IMR-90 (cell line): ENCODE measurements around the gene CACNA1D.
A peak's percentile ranks its signal among the peaks of the same experiment; 100 is the strongest.

Experiments used
- CEBPB ChIP-seq: IDR thresholded peaks from 2 replicates; pipeline ENCODE4 v1.6.1; 2012; ENCODE audit warnings: low read depth, low read length, improper control_type of control experiment
- CHD1 ChIP-seq: IDR thresholded peaks from 2 replicates; pipeline ENCODE4 v1.6.1; 2012; ENCODE audit warnings: low read depth, low read length, improper control_type of control experiment
- MAZ ChIP-seq: IDR thresholded peaks from 2 replicates; pipeline ENCODE4 v1.6.1; 2012; ENCODE audit warnings: low read depth, mild to moderate bottlenecking, low read length, improper control_type of control experiment, moderate library complexity, borderline replicate concordance
- MXI1 ChIP-seq: IDR thresholded peaks from 2 replicates; pipeline ENCODE4 v1.6.1; 2012; ENCODE audit warnings: low read depth, mild to moderate bottlenecking, low read length, moderate library complexity, borderline replicate concordance
- NFE2L2 ChIP-seq: fragments of 150-350 bp; IDR thresholded peaks from 2 replicates; pipeline ENCODE4 v1.6.1; 2016; ENCODE audit warnings: low read depth, mild to moderate bottlenecking, low read length
- POLR2A ChIP-seq: IDR thresholded peaks from 2 replicates; pipeline ENCODE4 v1.6.1; 2012; ENCODE audit warnings: mild to moderate bottlenecking, low read depth, low read length
- RAD21 ChIP-seq: IDR thresholded peaks from 2 replicates; pipeline ENCODE4 v1.6.1; 2012; ENCODE audit warnings: low read length, improper control_type of control experiment
- RCOR1 ChIP-seq: IDR thresholded peaks from 2 replicates; pipeline ENCODE4 v1.6.1; 2012; ENCODE audit warnings: mild to moderate bottlenecking, low read length, improper control_type of control experiment; ENCODE audit not compliant: insufficient replicate concordance
- RFX5 ChIP-seq: IDR thresholded peaks from 2 replicates; pipeline ENCODE4 v1.8.0; 2012; ENCODE audit warnings: low read depth, mild to moderate bottlenecking, low read length, moderate library complexity
- TF ChIP-seq, protein P1 (sequence below): conservative IDR thresholded peaks from 2 replicates; pipeline ENCODE4 v1.5.1; 2012; ENCODE audit warnings: mild to moderate bottlenecking, low read depth, low read length, improper control_type of control experiment
- TF ChIP-seq, protein P2 (sequence below): fragments of 150-350 bp; IDR thresholded peaks from 2 replicates; pipeline ENCODE4 v1.6.1; 2016; ENCODE audit warnings: low read depth, mild to moderate bottlenecking, low read length, moderate library complexity, borderline replicate concordance
- TF ChIP-seq, protein P3 (sequence below): fragments of 150-350 bp; IDR thresholded peaks from 2 replicates; pipeline ENCODE4 v1.6.1; 2017; ENCODE audit warnings: mild to moderate bottlenecking, antibody characterized with exemption, low read length, low read depth

DNA sequence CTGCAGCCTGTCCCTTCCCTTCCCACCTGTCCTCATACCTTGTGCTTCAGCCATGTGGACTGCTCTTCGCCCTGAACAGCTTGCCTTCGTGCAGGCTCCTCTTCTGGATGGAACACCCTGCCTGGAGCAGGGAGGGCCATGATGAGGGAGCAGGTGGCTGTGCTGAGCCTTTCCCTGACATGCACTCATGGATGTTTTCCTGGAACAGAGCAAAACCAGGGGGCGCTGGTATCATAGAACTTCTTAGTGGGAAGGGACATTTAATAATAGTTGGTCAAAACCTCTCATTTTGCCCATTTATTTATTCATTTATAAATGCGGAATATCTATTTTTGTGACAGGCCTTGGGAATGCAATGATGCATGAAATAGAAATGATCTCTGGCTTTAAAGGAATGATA is 149.3 kb downstream of the CACNA1D start:
- TF ChIP-seq, protein P1, sequence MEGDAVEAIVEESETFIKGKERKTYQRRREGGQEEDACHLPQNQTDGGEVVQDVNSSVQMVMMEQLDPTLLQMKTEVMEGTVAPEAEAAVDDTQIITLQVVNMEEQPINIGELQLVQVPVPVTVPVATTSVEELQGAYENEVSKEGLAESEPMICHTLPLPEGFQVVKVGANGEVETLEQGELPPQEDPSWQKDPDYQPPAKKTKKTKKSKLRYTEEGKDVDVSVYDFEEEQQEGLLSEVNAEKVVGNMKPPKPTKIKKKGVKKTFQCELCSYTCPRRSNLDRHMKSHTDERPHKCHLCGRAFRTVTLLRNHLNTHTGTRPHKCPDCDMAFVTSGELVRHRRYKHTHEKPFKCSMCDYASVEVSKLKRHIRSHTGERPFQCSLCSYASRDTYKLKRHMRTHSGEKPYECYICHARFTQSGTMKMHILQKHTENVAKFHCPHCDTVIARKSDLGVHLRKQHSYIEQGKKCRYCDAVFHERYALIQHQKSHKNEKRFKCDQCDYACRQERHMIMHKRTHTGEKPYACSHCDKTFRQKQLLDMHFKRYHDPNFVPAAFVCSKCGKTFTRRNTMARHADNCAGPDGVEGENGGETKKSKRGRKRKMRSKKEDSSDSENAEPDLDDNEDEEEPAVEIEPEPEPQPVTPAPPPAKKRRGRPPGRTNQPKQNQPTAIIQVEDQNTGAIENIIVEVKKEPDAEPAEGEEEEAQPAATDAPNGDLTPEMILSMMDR: 0 out of 2 replicates have a peak, but pooled peaks have one; percentile 4
- no peak for TF ChIP-seq POLR2A
- TF ChIP-seq, protein P2, sequence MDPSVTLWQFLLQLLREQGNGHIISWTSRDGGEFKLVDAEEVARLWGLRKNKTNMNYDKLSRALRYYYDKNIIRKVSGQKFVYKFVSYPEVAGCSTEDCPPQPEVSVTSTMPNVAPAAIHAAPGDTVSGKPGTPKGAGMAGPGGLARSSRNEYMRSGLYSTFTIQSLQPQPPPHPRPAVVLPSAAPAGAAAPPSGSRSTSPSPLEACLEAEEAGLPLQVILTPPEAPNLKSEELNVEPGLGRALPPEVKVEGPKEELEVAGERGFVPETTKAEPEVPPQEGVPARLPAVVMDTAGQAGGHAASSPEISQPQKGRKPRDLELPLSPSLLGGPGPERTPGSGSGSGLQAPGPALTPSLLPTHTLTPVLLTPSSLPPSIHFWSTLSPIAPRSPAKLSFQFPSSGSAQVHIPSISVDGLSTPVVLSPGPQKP: no peak
- no peak for TF ChIP-seq RFX5
- no peak for TF ChIP-seq RAD21
- TF ChIP-seq MXI1: no peak
- no peak for TF ChIP-seq NFE2L2
- TF ChIP-seq CHD1: no peak
- no peak for TF ChIP-seq MAZ
- no peak for TF ChIP-seq RCOR1
- TF ChIP-seq, protein P3, sequence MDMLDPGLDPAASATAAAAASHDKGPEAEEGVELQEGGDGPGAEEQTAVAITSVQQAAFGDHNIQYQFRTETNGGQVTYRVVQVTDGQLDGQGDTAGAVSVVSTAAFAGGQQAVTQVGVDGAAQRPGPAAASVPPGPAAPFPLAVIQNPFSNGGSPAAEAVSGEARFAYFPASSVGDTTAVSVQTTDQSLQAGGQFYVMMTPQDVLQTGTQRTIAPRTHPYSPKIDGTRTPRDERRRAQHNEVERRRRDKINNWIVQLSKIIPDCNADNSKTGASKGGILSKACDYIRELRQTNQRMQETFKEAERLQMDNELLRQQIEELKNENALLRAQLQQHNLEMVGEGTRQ: no peak
- no peak for TF ChIP-seq CEBPB
